Skeletal muscle satellite cell (primary cell): ENCODE results near the gene INF2.
A peak's percentile ranks its signal among the peaks of the same experiment; 100 is the strongest.

Experiments
- H3K27me3 ChIP-seq: 2 replicates; pipeline ENCODE4 v1.7.0; 2013; ENCODE audit warnings: low read length; ENCODE audit not compliant: control insufficient read depth, insufficient read depth
- H3K36me3 ChIP-seq: 2 replicates; pipeline ENCODE4 v1.7.0; 2013; ENCODE audit warnings: mild to moderate bottlenecking, control low read depth, low read length; ENCODE audit not compliant: insufficient read depth
- H3K4me1 ChIP-seq: 2 replicates; pipeline ENCODE4 v1.7.0; 2013; ENCODE audit warnings: low read length; ENCODE audit not compliant: control insufficient read depth, insufficient read depth
- H3K4me2 ChIP-seq: 2 replicates; pipeline ENCODE4 v1.7.0; 2013; ENCODE audit warnings: mild to moderate bottlenecking, low read length
- H3K4me3 ChIP-seq: 2 replicates; pipeline ENCODE4 v1.7.0; 2013; ENCODE audit warnings: low read length
- H3K9ac ChIP-seq: 2 replicates; pipeline ENCODE4 v1.7.0; 2013; ENCODE audit warnings: mild to moderate bottlenecking, low read depth, low read length, moderate library complexity
- H3K9me3 ChIP-seq: replicated peaks from 2 replicates; pipeline ENCODE4 v1.7.0; 2013; ENCODE audit warnings: mild to moderate bottlenecking, control low read depth, low read length

The INF2 gene

GRCh38 chr14:104694991-104695659 is 5.7 kb downstream of the INF2 start:
- Histone ChIP-seq H3K9me3 (no peaks in the 10 kb centered on the region), H3K4me2 (peak overlapping the region; percentile 97), H3K4me1 (peaks cover 72% of the 10 kb centered on the region), H3K27me3 (no peaks in the 10 kb centered on the region), H3K36me3 (peaks cover 74% of the 10 kb centered on the region), H3K4me3 (no peak overlapping the region), H3K9ac (no peak overlapping the region)

GRCh38 chr14:104695660-104696000 is 6.2 kb downstream of the INF2 start:
- Histone ChIP-seq H3K36me3 (peaks cover 72% of the 10 kb centered on the region), H3K4me2 (no peak overlapping the region), H3K4me1 (peaks cover 68% of the 10 kb centered on the region), H3K9me3 (no peaks in the 10 kb centered on the region), H3K4me3 (no peak overlapping the region), H3K9ac (no peak overlapping the region), H3K27me3 (no peaks in the 10 kb centered on the region)

- Histone ChIP-seq H3K9ac (no peak overlapping the region), H3K4me1 (peaks cover 56% of the 10 kb centered on the region), H3K27me3 (no peaks in the 10 kb centered on the region), H3K4me3 (no peak overlapping the region), H3K36me3 (peaks cover 64% of the 10 kb centered on the region), H3K4me2 (no peak overlapping the region), H3K9me3 (no peaks in the 10 kb centered on the region)
Measured at GRCh38 chr14:104696671-104697316, 7.4 kb downstream of the INF2 start.

- H3K4me2 ChIP-seq: no peak overlapping the region
- no peaks in the 10 kb centered on the region for H3K27me3 ChIP-seq
- no peak overlapping the region for H3K4me3 ChIP-seq
- peaks cover 51% of the 10 kb centered on the region for H3K4me1 ChIP-seq
- H3K9me3 ChIP-seq: no peaks in the 10 kb centered on the region
- peak overlapping the region; percentile 9 for H3K9ac ChIP-seq
- H3K36me3 ChIP-seq: peaks cover 64% of the 10 kb centered on the region
Measured at GRCh38 chr14:104697317-104697703, 7.9 kb downstream of the INF2 start.

- Histone ChIP-seq H3K4me2 (no peak overlapping the region), H3K9me3 (no peaks in the 10 kb centered on the region), H3K4me3 (no peak overlapping the region), H3K27me3 (no peaks in the 10 kb centered on the region), H3K9ac (no peak overlapping the region), H3K36me3 (peaks cover 62% of the 10 kb centered on the region), H3K4me1 (peaks cover 44% of the 10 kb centered on the region)
Measured at GRCh38 chr14:104697892-104698583, 8.6 kb downstream of the INF2 start.

DNA sequence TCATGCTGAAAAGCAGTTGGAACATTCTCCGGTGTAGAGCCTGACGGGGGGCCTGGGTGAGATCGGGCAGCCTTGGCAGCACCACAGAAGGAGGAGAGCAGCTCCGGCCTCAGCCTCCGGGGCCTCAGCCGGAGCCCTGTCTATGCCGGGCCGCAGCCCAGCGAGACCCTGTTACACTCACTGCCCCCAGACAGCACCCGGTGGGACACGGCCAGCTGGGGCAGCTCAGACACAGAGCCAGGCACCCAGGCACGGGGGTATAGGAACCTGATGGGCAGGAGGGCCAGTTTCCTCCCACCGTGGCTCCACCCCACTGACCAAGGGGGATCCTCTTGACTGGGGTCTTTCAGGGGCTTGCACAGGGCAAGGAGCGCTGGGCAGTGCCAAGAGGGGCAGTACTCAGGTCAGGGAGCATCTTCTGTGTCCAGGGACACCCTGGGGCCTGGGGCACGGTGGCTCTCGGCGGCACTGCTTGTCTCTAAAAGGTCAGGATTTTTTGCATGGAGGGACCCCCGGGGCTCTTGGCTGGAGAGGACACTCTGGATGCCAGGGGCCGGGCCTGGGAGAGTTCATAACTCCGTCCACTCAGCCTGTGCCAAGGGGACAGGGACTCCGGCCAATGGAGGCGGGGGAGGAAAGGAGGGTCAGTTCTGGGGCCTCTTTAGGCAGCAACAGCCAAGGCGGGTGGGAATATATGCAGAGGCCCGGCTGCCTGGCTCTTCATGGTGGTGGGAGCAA is 9.4 kb downstream of the INF2 start:
- Histone ChIP-seq H3K9me3 (no peaks in the 10 kb centered on the region), H3K9ac (no peak overlapping the region), H3K4me2 (no peak overlapping the region), H3K27me3 (no peaks in the 10 kb centered on the region), H3K36me3 (peaks cover 63% of the 10 kb centered on the region), H3K4me3 (no peak overlapping the region), H3K4me1 (peaks cover 36% of the 10 kb centered on the region)

- H3K36me3 ChIP-seq: peaks cover 63% of the 10 kb centered on the region
- no peak overlapping the region for H3K9ac ChIP-seq
- no peaks in the 10 kb centered on the region for H3K9me3 ChIP-seq
- no peaks in the 10 kb centered on the region for H3K27me3 ChIP-seq
- H3K4me1 ChIP-seq: peaks cover 30% of the 10 kb centered on the region
- no peak overlapping the region for H3K4me3 ChIP-seq
- H3K4me2 ChIP-seq: no peak overlapping the region
Measured at GRCh38 chr14:104699426-104699748, 10.0 kb downstream of the INF2 start.

DNA sequence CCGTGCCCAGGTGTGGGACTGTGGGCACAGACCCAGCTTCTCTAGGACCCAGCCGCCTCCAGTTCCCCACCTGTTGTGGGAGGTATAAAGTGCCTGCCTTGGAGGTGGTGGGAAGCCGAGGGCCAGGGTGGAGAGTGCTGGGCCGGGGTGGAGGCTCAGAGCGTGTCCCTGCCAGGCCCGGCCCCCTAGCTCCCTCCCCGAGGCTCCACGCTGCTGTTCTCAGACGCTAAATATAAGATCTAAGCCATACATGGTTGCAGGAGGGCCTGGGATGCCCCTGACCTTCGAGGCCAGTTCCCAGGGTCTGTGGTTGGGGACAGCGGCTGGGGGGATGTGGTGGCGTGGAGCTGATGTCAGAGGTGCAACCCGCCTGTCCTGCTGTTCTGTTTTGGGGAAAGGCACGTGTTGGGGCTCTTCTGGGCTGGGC is 10.8 kb downstream of the INF2 start:
- Histone ChIP-seq H3K4me3 (no peak overlapping the region), H3K9ac (no peak overlapping the region), H3K4me1 (peaks cover 22% of the 10 kb centered on the region), H3K27me3 (no peaks in the 10 kb centered on the region), H3K9me3 (no peaks in the 10 kb centered on the region), H3K36me3 (peaks cover 66% of the 10 kb centered on the region), H3K4me2 (no peak overlapping the region)

DNA sequence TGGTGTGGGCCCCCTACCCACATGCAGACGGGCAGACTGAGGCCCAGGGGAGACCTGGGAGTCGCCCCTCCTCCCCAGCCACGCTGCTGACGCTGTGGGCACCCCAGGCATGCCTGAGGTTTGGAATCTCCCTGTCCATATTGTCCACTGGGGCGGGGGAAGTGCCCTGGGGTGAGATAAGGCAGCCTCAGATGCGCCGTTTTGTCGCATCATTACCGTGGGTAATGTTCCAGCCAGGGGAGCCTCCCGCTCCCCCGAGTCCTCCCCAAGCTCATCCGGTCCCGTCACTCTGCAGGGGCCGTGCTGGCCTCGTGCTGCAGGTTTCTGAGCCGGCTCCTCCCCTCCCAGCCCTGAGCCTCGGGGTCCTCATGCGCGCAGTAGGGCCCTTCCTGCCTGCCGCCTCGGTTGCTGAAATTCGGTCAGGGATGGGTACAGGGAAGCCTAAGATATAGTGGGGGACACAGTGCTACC is 11.4 kb downstream of the INF2 start:
- H3K9me3 ChIP-seq: no peaks in the 10 kb centered on the region
- H3K27me3 ChIP-seq: no peaks in the 10 kb centered on the region
- H3K4me2 ChIP-seq: no peak overlapping the region
- H3K36me3 ChIP-seq: peaks cover 69% of the 10 kb centered on the region
- no peak overlapping the region for H3K4me3 ChIP-seq
- H3K4me1 ChIP-seq: peaks cover 22% of the 10 kb centered on the region
- no peak overlapping the region for H3K9ac ChIP-seq

DNA sequence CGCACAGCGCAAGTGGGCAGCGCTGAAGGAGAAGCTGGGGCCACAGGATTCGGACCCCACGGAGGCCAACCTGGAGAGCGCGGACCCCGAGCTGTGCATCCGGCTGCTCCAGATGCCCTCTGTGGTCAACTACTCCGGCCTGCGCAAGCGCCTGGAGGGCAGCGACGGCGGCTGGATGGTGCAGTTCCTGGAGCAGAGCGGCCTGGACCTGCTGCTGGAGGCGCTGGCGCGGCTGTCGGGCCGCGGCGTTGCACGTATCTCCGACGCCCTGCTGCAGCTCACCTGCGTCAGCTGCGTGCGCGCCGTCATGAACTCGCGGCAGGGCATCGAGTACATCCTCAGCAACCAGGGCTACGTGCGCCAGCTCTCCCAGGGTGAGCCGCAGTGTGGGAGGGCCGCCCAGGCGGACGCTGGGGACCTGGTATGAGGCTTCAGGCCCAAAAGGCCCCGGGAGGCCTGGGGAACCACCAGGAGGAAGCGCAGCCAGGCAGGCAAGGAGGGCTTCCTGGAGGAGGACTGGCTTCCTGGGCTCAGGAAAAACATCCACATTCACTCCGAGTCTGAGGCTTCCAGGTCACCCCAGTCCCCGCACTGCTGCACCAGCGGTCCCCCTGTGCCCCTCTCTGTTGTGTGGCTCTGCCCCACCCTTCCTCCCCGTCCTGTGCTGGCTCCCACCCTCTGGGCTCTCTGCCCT is 12.1 kb downstream of the INF2 start:
- H3K27me3 ChIP-seq: no peaks in the 10 kb centered on the region
- no peak overlapping the region for H3K9ac ChIP-seq
- peaks cover 69% of the 10 kb centered on the region for H3K36me3 ChIP-seq
- H3K4me3 ChIP-seq: no peak overlapping the region
- H3K4me1 ChIP-seq: peaks cover 22% of the 10 kb centered on the region
- H3K4me2 ChIP-seq: no peak overlapping the region
- no peaks in the 10 kb centered on the region for H3K9me3 ChIP-seq

DNA sequence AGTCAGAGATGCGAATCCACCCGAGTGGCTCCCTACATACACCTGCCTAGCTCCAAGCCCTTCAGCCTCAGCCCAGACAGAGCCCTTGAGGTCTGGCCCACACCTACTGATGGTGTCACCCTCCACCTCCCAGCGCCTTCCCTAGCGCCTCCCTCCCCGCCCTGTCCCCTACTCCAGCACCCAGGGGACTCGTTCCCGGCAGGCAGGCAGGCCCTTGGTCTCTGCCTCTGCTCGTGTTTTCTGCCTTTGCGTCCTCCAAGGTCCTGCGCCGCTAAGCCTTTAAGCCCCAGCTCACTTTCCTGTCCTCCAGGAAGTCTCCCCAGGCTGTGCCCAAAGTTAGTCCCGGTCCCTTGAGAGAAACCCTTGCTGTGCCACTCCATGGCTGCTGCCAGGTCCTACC is 12.7 kb downstream of the INF2 start:
- Histone ChIP-seq H3K9ac (no peak overlapping the region), H3K4me2 (no peak overlapping the region), H3K4me1 (peaks cover 22% of the 10 kb centered on the region), H3K4me3 (no peak overlapping the region), H3K9me3 (no peaks in the 10 kb centered on the region), H3K36me3 (peaks cover 68% of the 10 kb centered on the region), H3K27me3 (no peaks in the 10 kb centered on the region)
